HCEC 1CT (cell line): ENCODE measurements around the gene TXNL1.

Source experiments
- DNase-seq: peaks from one replicate; pipeline ENCODE4 v3.0.0-alpha.2; 2017

Gene TXNL1

GRCh38 chr18:56565551-56566345 is 72.6 kb downstream of the TXNL1 start:
- peak; percentile 72 for DNase-seq

DNA sequence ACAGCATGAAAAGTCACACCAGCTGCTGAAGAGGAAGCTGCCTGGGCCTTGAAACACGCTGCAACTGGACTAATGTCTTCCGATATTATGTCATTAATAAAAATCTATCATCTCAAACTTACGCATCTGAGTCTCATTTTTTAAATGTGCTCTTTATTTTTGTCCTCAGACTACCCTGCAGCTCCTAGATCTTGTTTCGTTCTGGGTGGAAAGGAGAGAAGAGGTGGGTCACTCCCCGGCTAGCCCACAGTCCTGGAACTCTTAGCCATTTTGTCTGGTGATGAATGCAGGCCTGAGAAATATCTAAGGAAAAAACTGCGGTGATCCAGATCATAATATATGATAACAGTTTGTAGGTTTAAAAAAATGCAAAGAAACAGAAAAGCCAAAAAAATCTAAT is 73.3 kb downstream of the TXNL1 start:
- no peak for DNase-seq

- DNase-seq, result no peak
Measured at GRCh38 chr18:56563568-56563967, 74.8 kb downstream of the TXNL1 start.

DNA sequence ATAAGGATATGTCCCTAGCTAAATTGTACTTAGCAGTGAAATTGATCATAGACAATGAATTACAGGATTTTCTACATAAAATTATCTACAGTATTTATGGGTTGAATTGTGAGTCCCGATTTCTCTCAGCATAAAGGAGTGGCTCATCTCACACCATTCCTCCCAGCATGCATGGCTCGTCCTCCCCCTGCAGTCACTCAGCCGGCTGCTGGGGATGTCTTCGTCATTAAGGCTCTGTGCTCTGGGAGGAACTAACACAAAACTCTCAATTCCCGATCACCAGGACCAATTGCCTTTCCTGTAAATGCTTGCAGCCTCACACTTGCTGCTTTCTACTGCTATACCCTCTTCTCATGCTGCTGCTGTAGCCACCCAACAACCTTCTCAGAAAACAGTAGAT is 75.9 kb downstream of the TXNL1 start:
- no peak for DNase-seq

GRCh38 chr18:56560992-56561391 is 77.4 kb downstream of the TXNL1 start:
- DNase-seq, result no peak

GRCh38 chr18:56559044-56559443 is 79.3 kb downstream of the TXNL1 start:
- no peak for DNase-seq

DNA sequence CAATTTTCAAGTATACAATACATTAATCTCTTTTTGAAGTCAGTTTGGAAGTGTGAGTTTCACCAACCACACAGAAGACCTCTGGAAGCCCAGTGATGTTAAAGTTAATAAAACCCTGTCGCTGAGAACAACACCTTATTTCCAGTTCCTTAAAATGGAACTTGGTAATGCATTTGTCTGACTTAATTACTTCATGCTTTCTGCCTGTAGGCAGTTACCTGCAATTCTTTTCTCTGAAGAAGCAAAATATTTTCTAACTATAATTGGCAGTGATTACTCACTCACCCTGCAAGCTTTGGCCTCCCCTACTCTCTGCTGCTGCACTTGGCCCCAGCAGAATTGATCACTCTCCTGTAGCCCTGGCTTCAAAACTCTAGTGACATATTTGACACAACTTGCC is 81.5 kb downstream of the TXNL1 start:
- no peak for DNase-seq

- DNase-seq, result no peak
Measured at GRCh38 chr18:56550121-56550520, 88.3 kb downstream of the TXNL1 start.
